Activated CD8-positive, alpha-beta memory T cell treated with anti-CD3 and anti-CD28 coated beads for 24 hours (primary cell): Measurements from ENCODE around the gene SLC1A2.

ENCODE experiments used
- DNase-seq: peaks from one replicate; pipeline ENCODE4 v3.0.0-alpha.2; 2020

SLC1A2 gene

GRCh38 chr11:35214792-35215193 lies 204.6 kb downstream of the SLC1A2 start:
- DNase-seq: no peak

- no peak for DNase-seq
Observed at GRCh38 chr11:35214226-35214770, 205.1 kb downstream of the SLC1A2 start.

GRCh38 chr11:35211952-35212351 lies 207.4 kb downstream of the SLC1A2 start:
- no peak for DNase-seq

GRCh38 chr11:35210876-35211546 lies 208.3 kb downstream of the SLC1A2 start:
- DNase-seq: no peak

GRCh38 chr11:35208795-35209194 lies 210.6 kb downstream of the SLC1A2 start:
- no peak for DNase-seq

GRCh38 chr11:35207471-35208403 lies 211.6 kb downstream of the SLC1A2 start:
- no peak for DNase-seq

- DNase-seq: no peak
Observed at GRCh38 chr11:35206616-35207015, 212.7 kb downstream of the SLC1A2 start.

- no peak for DNase-seq
Observed at GRCh38 chr11:35204614-35205013, 214.7 kb downstream of the SLC1A2 start.
